Testis (tissue), 3 donors: ENCODE measurements around the gene ARHGAP26. TPM values are rescaled to one million over a fixed set of nuclear protein-coding genes. Genes with fewer than 3 reads are reported as not detected.
A peak's percentile ranks its signal among the peaks of the same experiment; 100 is the strongest.

Experiments
- DNase-seq: peaks from one replicate; pipeline ENCODE4 v3.0.0-alpha.2; 2019
- H3K27ac ChIP-seq, 2 donors: fragments of 200-600 bp; sonication (generic); one replicate each; pipeline ENCODE4 v1.5.1; 2019
- H3K27me3 ChIP-seq: fragments of 200-600 bp; sonication (generic); one replicate; pipeline ENCODE4 v1.5.1; 2019
- H3K36me3 ChIP-seq: fragments of 200-600 bp; sonication (generic); one replicate; pipeline ENCODE4 v1.5.1; 2017; ENCODE audit warnings: low read depth; ENCODE audit errors: missing control alignments
- H3K4me1 ChIP-seq: fragments of 200-600 bp; sonication (generic); one replicate; pipeline ENCODE4 v1.5.1; 2019
- H3K4me3 ChIP-seq, 2 donors: fragments of 200-600 bp; sonication (generic); one replicate each; pipeline ENCODE4 v1.5.1; 2017 to 2019
- H3K9me3 ChIP-seq: fragments of 200-600 bp; sonication (generic); one replicate; pipeline ENCODE4 v1.5.1; 2017
- POLR2A ChIP-seq: fragments of 450-650 bp; IDR thresholded peaks from one replicate; pipeline ENCODE4 v1.6.1; 2017; ENCODE audit warnings: antibody characterized with exemption, mild to moderate bottlenecking, moderate library complexity
- WGBS, 2 donors: methylation state at CpG; one replicate each; pipeline ENCODE4 v1.1.5; 2018; 5-methylcytosine and 5-hydroxymethylcytosine counted together
- intact Hi-C: fragments of 100-400 bp; cut with DNase I; formaldehyde crosslinking; loops from one replicate; pipeline ENCODE4 v1.15.1; 2023; ENCODE audit warnings: low total_unique reads
- polyA plus RNA-seq: library from polyadenylated mRNA; stranded (reverse); fragments of 350-450 nt; fragmentation: Illumina TruSeq; extraction: RNeasy Lipid Tissue Mini Kit (QIAGEN cat#74804); gene quantifications from one replicate; pipeline ENCODE4 v1.2.3, GENCODE V29; 2014; ENCODE audit warnings: low read depth, low replicate concordance; ENCODE audit not compliant: insufficient read depth
- total RNA-seq, 2 donors: library from RNA; depleted of rRNA; stranded (reverse); fragments of >200 nt; gene quantifications; one replicate each; pipeline ENCODE4 v1.2.3, GENCODE V29; 2016
- TF ChIP-seq, protein P1 (sequence below), 3 experiments: fragments of 450-650 bp in 2 of 3; fragments of 200-600 bp in 1 of 3; sonication (generic) in 1 of 3; IDR thresholded peaks; one replicate each; pipeline ENCODE4 v1.5.1; 2016 to 2019; ENCODE audit warnings: antibody characterized with exemption in 3 of 3, mild to moderate bottlenecking in 2 of 3, moderate library complexity in 1 of 3

Gene ARHGAP26
- total and polyA plus RNA-seq, 3 donors from 2014 or later = 33.8 to 98.7 (median 95.7) TPM

GRCh38 chr5:143064676-143065075 lies 294.5 kb downstream of the ARHGAP26 start:
- no peak for DNase-seq
- Histone ChIP-seq H3K9me3 (no peaks in the 10 kb centered on the region), H3K4me1 (peaks cover 45% of the 10 kb centered on the region), H3K4me3 (no peak overlapping the region), H3K27ac (peak overlapping the region; percentile 22 to 68), H3K27me3 (no peaks in the 10 kb centered on the region), H3K36me3 (no peaks in the 10 kb centered on the region)
- intact Hi-C loops = no loop called here
- TF ChIP-seq, protein P1, sequence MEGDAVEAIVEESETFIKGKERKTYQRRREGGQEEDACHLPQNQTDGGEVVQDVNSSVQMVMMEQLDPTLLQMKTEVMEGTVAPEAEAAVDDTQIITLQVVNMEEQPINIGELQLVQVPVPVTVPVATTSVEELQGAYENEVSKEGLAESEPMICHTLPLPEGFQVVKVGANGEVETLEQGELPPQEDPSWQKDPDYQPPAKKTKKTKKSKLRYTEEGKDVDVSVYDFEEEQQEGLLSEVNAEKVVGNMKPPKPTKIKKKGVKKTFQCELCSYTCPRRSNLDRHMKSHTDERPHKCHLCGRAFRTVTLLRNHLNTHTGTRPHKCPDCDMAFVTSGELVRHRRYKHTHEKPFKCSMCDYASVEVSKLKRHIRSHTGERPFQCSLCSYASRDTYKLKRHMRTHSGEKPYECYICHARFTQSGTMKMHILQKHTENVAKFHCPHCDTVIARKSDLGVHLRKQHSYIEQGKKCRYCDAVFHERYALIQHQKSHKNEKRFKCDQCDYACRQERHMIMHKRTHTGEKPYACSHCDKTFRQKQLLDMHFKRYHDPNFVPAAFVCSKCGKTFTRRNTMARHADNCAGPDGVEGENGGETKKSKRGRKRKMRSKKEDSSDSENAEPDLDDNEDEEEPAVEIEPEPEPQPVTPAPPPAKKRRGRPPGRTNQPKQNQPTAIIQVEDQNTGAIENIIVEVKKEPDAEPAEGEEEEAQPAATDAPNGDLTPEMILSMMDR (IDR thresholded peaks at IDR 0.05) = no peak
- WGBS, 2 donors = 46 to 49% methylated on average over 2 of the region's 2 CpGs

DNA sequence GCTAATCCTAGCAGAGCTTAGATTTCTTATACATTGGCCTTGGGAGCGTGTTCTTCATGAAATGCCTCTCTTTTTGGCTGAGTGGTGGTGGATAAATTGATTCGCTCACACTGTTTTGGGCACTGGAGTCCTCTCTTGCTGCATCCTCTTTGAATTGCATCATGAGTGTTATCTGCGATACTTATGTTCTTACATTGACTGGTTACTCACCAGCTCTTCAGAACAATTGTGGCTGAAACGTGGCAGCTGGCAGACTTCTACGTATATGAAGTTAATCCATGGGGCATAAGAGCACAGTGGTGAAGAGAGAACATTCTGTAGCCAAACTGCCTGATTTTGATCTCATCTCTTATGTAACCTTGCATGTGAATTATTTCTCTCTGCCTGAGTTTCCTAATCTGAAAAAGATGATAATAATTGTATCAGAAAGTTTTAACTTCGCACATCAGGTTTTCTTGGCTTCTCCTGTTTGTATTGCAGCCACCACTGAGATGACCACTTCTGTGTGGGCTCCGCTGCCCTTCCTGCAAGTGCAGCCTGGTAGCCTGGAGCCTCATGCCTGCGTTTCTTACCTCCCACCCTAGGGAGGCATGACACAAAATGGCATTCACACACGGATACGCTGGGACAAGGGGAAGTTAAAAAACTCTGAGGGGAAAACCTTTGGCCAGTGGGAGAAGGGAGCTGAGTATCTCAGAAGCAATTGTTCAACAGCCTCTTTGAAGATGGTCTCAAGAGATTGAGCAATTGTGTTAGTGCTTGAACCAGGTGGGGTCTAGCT lies 295.2 kb downstream of the ARHGAP26 start:
- WGBS, 2 donors = 66 to 77% methylated on average over 10 of the region's 10 CpGs
- no peaks in the 10 kb centered on the region for H3K9me3 ChIP-seq
- H3K4me1 ChIP-seq = peaks cover 43% of the 10 kb centered on the region
- no peaks in the 10 kb centered on the region for H3K36me3 ChIP-seq
- peak overlapping the region; percentile 22 to 68 for H3K27ac ChIP-seq
- intact Hi-C loops = no loop called here
- TF ChIP-seq, protein P1 (IDR thresholded peaks at IDR 0.05) = no peak
- no peak for TF ChIP-seq POLR2A
- DNase-seq = peak; percentile 37
- H3K4me3 ChIP-seq = no peak overlapping the region
- H3K27me3 ChIP-seq = no peaks in the 10 kb centered on the region

DNA sequence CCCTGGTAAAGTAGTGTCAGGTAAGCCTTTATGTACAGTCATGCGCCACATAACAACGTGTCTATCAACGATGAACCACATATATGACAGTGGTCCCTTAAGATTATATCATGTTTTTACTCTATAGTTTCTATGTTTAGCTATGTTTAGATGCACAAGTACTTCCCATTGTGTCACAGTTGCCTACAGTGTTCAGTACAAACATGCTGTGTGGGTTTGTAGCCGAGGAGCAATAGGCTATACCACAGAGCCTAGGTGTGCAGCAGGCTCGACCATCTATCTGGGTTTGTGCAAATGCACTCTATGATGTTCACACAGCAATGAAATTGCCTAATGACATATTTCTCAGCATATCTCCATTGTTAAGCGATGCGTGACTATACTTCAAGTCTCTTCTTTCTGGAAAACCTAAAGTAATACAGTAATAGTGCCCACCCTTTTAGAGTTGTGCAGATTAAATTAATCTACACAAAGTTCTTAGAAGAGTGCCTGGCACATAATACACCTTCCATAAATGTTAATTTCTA lies 295.9 kb downstream of the ARHGAP26 start:
- DNase-seq = no peak
- WGBS, 2 donors = 96 to 98% methylated on average over 7 of the region's 7 CpGs
- H3K4me1 ChIP-seq = peaks cover 36% of the 10 kb centered on the region
- no peaks in the 10 kb centered on the region for H3K36me3 ChIP-seq
- TF ChIP-seq, protein P1 (IDR thresholded peaks at IDR 0.05) = no peak
- TF ChIP-seq POLR2A = no peak
- peak overlapping the region in 1 of 2 donors; percentile 68 for H3K27ac ChIP-seq
- no peaks in the 10 kb centered on the region for H3K27me3 ChIP-seq
- no peak overlapping the region for H3K4me3 ChIP-seq
- intact Hi-C loops = no loop called here
- no peaks in the 10 kb centered on the region for H3K9me3 ChIP-seq

DNA sequence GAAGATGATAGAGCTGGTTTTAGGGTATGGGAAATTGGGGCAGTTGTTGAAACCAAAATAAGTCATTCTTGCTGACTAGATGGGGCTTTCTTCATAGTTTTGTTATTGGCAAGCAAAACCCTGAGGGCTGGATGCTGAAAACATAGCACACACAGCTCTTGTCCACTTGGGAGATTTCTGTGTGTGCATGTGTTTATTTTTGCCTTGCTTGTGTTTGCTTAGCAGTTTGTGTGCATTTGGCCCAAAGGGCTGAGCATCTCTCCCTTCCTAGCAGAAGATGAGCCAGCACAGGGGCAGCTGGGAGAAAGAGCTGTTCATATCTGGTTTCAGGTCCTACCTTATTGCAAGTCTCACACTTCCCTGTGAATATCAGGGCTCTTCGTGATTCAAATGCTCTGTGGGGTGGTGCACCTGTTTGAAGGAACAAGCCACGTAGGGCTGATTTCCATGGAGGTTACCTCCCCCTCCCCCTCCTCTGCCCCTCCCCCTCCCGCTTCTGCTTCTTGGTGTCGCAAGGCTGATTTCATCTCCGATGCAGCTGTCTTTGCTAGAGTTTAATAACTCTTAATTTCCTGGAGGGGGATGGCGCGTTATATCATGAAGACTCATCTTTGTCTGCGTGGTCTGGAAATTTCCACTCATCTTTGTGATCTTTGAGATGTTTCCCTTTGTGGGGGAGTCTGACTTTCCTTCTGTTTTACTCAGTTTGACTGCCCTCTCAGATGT lies 296.5 kb downstream of the ARHGAP26 start:
- DNase-seq = no peak
- H3K27me3 ChIP-seq = no peaks in the 10 kb centered on the region
- H3K36me3 ChIP-seq = no peaks in the 10 kb centered on the region
- no peak overlapping the region for H3K4me3 ChIP-seq
- no peaks in the 10 kb centered on the region for H3K9me3 ChIP-seq
- intact Hi-C loops = no loop called here
- H3K27ac ChIP-seq = no peak overlapping the region
- no peak for TF ChIP-seq POLR2A
- H3K4me1 ChIP-seq = peaks cover 36% of the 10 kb centered on the region
- WGBS, 2 donors = 78 to 82% methylated on average over 8 of the region's 8 CpGs

GRCh38 chr5:143068712-143069111 lies 298.5 kb downstream of the ARHGAP26 start:
- intact Hi-C loops = no loop called here
- H3K4me1 ChIP-seq = peaks cover 28% of the 10 kb centered on the region
- no peak overlapping the region for H3K4me3 ChIP-seq
- no peak for TF ChIP-seq POLR2A
- TF ChIP-seq, protein P1 (IDR thresholded peaks at IDR 0.05) = no peak
- H3K36me3 ChIP-seq = no peaks in the 10 kb centered on the region
- no peaks in the 10 kb centered on the region for H3K9me3 ChIP-seq
- DNase-seq = no peak
- H3K27me3 ChIP-seq = no peaks in the 10 kb centered on the region
- no peak overlapping the region for H3K27ac ChIP-seq
